Measurements from ENCODE around the gene DIAPH2.
A peak's percentile ranks its signal among the peaks of the same experiment; 100 is the strongest.

DNA sequence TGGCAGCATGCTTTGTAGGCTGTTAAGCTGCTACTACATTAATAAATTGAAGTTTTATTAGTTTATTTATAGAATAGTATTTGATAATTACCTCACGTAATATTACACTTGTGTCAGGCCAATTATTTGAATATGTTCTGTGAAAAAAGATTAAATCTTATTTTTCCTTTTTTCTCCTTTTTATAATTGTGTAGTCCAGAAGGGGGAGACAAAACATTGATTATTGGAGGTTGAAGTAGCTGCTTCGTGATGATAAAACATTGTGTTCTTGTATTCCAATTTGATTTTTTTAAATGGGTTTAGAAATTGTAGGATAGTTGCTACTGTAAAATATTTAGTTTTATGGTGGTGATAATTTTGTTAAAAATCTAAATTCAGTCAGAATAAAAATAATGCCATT, 85.7 kb downstream of the DIAPH2 start:
- TF ChIP-seq, protein P1, sequence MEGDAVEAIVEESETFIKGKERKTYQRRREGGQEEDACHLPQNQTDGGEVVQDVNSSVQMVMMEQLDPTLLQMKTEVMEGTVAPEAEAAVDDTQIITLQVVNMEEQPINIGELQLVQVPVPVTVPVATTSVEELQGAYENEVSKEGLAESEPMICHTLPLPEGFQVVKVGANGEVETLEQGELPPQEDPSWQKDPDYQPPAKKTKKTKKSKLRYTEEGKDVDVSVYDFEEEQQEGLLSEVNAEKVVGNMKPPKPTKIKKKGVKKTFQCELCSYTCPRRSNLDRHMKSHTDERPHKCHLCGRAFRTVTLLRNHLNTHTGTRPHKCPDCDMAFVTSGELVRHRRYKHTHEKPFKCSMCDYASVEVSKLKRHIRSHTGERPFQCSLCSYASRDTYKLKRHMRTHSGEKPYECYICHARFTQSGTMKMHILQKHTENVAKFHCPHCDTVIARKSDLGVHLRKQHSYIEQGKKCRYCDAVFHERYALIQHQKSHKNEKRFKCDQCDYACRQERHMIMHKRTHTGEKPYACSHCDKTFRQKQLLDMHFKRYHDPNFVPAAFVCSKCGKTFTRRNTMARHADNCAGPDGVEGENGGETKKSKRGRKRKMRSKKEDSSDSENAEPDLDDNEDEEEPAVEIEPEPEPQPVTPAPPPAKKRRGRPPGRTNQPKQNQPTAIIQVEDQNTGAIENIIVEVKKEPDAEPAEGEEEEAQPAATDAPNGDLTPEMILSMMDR (IDR thresholded peaks at IDR 0.05 in 2 of 3, conservative IDR thresholded peaks at IDR 0.05 in 1 of 3; ENCODE audit: borderline replicate concordance in 1 of 3, insufficient read depth in 1 of 3, low read depth in 2 of 3, low read length in 2 of 3) = peak; percentile 6 to 46 (median 8); a peak in 3 of 6 replicates
- TF ChIP-seq, protein P2, sequence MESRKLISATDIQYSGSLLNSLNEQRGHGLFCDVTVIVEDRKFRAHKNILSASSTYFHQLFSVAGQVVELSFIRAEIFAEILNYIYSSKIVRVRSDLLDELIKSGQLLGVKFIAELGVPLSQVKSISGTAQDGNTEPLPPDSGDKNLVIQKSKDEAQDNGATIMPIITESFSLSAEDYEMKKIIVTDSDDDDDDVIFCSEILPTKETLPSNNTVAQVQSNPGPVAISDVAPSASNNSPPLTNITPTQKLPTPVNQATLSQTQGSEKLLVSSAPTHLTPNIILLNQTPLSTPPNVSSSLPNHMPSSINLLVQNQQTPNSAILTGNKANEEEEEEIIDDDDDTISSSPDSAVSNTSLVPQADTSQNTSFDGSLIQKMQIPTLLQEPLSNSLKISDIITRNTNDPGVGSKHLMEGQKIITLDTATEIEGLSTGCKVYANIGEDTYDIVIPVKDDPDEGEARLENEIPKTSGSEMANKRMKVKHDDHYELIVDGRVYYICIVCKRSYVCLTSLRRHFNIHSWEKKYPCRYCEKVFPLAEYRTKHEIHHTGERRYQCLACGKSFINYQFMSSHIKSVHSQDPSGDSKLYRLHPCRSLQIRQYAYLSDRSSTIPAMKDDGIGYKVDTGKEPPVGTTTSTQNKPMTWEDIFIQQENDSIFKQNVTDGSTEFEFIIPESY (IDR thresholded peaks at IDR 0.05; ENCODE audit: extremely low read depth, insufficient replicate concordance, low read length) = no peak
- TF ChIP-seq, protein P3, sequence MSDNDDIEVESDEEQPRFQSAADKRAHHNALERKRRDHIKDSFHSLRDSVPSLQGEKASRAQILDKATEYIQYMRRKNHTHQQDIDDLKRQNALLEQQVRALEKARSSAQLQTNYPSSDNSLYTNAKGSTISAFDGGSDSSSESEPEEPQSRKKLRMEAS (IDR thresholded peaks at IDR 0.05) = no peak
- no peak for TF ChIP-seq POLR2A (IDR thresholded peaks at IDR 0.05; ENCODE audit: borderline replicate concordance, extremely low read depth, insufficient read depth, insufficient read length)
- no peak for TF ChIP-seq ZNF274 (IDR thresholded peaks at IDR 0.05; ENCODE audit: low read depth, low read length)
- TF ChIP-seq CEBPB (IDR thresholded peaks at IDR 0.05; ENCODE audit: low read depth) = no peak
- TF ChIP-seq, protein P4, sequence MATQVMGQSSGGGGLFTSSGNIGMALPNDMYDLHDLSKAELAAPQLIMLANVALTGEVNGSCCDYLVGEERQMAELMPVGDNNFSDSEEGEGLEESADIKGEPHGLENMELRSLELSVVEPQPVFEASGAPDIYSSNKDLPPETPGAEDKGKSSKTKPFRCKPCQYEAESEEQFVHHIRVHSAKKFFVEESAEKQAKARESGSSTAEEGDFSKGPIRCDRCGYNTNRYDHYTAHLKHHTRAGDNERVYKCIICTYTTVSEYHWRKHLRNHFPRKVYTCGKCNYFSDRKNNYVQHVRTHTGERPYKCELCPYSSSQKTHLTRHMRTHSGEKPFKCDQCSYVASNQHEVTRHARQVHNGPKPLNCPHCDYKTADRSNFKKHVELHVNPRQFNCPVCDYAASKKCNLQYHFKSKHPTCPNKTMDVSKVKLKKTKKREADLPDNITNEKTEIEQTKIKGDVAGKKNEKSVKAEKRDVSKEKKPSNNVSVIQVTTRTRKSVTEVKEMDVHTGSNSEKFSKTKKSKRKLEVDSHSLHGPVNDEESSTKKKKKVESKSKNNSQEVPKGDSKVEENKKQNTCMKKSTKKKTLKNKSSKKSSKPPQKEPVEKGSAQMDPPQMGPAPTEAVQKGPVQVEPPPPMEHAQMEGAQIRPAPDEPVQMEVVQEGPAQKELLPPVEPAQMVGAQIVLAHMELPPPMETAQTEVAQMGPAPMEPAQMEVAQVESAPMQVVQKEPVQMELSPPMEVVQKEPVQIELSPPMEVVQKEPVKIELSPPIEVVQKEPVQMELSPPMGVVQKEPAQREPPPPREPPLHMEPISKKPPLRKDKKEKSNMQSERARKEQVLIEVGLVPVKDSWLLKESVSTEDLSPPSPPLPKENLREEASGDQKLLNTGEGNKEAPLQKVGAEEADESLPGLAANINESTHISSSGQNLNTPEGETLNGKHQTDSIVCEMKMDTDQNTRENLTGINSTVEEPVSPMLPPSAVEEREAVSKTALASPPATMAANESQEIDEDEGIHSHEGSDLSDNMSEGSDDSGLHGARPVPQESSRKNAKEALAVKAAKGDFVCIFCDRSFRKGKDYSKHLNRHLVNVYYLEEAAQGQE (IDR thresholded peaks at IDR 0.05; ENCODE audit: low read depth) = no peak
- no peak for TF ChIP-seq POLR2AphosphoS5 (IDR thresholded peaks at IDR 0.05; ENCODE audit: low read depth, low read length)
- TF ChIP-seq SP1 (IDR thresholded peaks at IDR 0.05; ENCODE audit: low read depth) = no peak
- no peak for TF ChIP-seq ZFX (IDR thresholded peaks at IDR 0.05)
- no peak for TF ChIP-seq EGR1 (IDR thresholded peaks at IDR 0.05; ENCODE audit: low read depth)
- no peak for TF ChIP-seq YY1 (IDR thresholded peaks at IDR 0.05; ENCODE audit: extremely low read depth, insufficient replicate concordance, low read depth, low read length)
- no peak for TF ChIP-seq EZH2phosphoT487 (IDR thresholded peaks at IDR 0.05; ENCODE audit: borderline replicate concordance)
- no peak for TF ChIP-seq EZH2 (IDR thresholded peaks at IDR 0.05)

Measured in HCT116 (cell line).